ENCODE data around the gene MAGI1.

The MAGI1 gene

DNA sequence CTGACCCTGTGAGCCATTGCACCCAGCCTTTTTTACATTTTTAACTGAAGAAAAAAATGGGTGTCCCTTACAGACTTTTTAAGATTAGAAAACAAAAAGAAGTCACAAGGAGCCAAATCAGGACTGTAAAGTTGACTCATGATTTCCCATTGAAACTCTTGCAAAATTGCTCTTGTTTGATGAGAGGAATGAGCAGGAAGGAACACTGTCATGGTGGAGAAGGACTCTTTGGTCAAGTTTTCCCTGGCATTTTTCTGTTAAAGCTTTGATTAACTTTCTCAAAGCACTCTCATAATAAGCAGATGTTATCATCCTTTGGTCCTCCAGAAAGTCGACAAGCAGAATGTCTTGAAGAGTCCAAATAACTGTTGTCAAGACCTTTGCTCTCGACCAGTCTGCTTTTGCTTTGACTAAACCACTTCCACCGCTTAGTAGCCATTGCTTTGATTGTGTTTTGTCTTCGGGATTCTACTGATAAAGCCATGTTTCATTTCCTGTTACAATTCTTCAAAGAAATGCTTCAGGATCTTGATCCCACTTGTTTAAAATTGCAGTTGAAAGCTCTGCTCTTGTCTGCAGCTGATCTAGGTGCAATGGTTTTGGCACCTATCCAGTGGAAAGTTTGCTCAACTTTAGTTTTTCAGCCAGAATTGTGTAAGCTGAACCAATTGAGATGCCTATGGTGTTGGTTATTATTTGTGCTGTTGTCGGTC lies 369.4 kb downstream of the MAGI1 start:
- DNase-seq (ENCODE audit: low read depth): peak; percentile 64

- DNase-seq (ENCODE audit: low read depth): no peak
These were observed 370.8 kb downstream of the MAGI1 start for GRCh38 chr3:65667963-65668362.

- DNase-seq (ENCODE audit: low read depth): no peak
These were observed 372.1 kb downstream of the MAGI1 start for GRCh38 chr3:65666448-65667091.

GRCh38 chr3:65665915-65666314 lies 372.8 kb downstream of the MAGI1 start:
- DNase-seq (ENCODE audit: low read depth): no peak

GRCh38 chr3:65664931-65665330 lies 373.8 kb downstream of the MAGI1 start:
- DNase-seq (ENCODE audit: low read depth): no peak

DNA sequence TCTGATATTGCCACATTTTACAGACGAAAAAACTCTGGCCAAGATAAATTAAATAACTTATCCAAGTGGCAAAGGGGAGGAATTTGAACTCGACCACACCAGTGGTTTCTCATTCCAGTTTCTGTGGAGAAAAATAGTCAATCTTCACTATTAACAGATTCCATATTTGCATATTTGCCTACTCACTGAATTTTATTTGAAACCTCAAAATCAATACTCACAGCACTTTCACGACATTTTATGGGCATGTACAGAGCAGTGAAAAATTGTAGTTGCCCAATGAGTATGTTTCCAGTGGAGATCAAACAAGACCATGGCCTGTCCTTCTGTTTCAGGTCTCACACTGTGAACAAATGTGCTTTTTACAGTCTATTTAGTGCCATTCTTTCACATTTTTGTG lies 374.3 kb downstream of the MAGI1 start:
- no peak for DNase-seq (ENCODE audit: low read depth)

DNA sequence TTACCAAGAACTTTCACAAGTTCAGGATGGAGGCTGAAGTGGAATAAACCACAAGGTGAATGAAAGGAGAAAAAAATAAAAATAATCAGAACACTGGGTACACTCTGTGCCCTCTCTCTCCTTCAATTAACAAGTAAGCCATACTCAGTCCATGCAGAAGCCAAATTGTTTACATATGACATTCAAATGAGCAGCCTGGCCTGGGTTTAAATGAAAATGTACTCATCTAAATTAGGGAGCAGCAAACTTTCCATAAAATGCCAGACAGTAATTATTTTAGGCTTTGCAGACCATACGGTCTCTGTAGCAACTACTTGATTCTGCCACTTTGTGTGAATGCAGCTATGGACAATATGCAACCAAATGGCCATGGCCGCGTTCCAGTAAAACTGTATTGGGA lies 376.6 kb downstream of the MAGI1 start:
- DNase-seq (ENCODE audit: low read depth): no peak

DNA sequence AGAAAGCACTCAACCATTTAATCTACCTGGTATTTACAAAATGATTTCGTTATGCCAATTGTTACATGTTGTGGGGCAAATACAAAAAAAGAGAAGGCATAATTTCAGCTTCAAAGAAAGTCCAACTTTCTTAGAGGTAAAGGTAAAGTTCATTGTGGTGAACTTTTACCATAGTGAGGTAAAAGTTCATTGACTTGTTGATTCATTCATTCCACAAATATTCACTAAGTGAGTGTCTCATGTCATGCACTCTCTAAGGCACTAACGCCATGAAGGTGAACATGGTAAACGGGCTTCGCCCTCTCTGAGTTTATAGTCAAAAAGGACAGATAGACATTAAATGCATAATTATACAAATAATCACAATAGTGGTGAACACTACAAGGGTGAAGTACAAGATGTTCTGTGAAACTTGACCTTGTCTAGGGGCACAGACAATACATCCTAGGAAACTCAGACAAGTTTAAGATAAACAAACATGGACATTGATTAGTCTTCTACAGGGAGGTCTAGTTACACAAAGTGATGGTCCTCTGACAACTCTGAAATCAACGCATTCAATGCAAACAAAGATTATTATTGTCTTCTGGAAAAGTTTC lies 378.6 kb downstream of the MAGI1 start:
- DNase-seq (ENCODE audit: low read depth): no peak

GRCh38 chr3:65659396-65659795 lies 379.3 kb downstream of the MAGI1 start:
- DNase-seq (ENCODE audit: low read depth): no peak

DNA sequence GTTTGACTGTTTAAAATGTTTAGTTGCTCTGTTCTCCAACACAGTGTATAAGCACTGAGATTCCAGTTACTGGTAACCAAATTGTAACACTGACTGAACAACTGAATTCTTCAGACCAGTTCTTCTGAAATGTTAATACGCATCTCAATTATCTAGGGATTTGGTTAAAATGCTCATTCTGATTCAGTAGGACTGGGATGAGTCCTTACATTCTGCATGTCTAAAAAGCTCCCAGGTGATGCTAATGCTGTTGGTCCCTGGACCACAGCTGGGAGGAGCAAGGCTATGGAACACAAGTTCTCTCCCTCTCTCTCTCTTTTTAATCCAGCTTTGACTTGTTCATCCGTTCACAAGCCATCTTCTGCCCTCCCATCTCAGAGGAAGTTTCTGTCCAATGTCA lies 380.3 kb downstream of the MAGI1 start:
- no peak for DNase-seq (ENCODE audit: low read depth)

DNA sequence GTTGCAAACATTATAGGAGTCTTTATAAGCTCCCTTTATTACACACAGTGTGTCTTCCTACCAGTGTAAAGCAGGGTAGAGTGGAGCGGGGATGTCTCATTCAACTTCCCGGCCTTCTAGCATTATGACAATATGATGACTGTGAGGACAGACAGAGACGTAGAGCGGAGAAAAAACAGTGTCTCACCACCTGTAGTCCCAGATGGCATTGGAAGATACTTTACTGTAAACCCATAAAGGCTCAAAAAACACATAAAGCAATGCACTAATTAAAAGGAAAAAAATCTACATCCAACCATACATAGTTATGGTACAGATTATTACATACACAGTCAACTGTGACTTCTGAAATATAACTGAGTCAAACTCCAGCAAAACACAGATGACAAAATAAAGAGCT lies 383.7 kb downstream of the MAGI1 start:
- no peak for DNase-seq (ENCODE audit: low read depth)

- DNase-seq (ENCODE audit: low read depth): no peak
These were observed 385.0 kb downstream of the MAGI1 start for GRCh38 chr3:65653731-65654130.

GRCh38 chr3:65650247-65650646 lies 388.5 kb downstream of the MAGI1 start:
- no peak for DNase-seq (ENCODE audit: low read depth)

- no peak for DNase-seq (ENCODE audit: low read depth)
These were observed 391.3 kb downstream of the MAGI1 start for GRCh38 chr3:65647369-65647768.

DNA sequence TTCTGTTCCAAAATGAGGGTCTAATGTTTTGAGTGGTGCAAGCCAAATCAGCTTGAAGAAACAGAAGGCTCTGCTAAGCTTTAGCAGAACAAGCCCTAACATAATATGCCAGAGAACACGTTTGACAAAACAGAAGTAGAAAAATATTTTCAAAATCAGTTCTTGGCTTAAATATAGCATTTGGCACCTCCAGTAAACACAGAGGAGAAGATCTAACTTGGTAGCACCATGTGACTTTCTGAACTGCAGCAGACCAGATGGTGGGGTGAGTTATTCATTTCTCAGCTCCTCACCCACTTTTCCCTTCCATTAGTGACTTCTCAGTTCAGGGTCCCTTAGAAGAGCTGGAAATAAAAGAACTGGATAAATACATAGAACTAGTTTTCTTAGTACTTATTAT lies 395.8 kb downstream of the MAGI1 start:
- DNase-seq (ENCODE audit: low read depth): no peak

DNA sequence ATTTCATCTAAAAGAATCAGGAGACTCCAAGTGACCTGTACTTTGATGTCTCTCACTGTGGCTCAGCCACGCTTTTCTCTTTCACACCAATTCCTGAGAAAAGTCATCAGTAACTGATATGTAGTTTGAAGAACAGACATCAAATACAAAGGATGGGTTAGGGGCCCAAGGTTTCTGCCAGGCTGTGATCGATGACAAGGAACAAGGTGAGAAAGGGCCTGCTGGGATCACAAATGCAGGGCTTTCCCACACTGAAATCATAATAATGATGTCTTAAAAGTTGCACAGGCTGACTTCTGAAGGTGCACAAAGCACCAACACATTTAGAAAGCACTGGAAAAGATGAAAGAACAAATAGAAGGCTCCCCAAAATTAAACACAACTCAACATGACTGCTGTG lies 396.9 kb downstream of the MAGI1 start:
- no peak for DNase-seq (ENCODE audit: low read depth)

GRCh38 chr3:65641045-65641444 lies 397.7 kb downstream of the MAGI1 start:
- no peak for DNase-seq (ENCODE audit: low read depth)

GRCh38 chr3:65639444-65639843 lies 399.3 kb downstream of the MAGI1 start:
- DNase-seq (ENCODE audit: low read depth): no peak

DNA sequence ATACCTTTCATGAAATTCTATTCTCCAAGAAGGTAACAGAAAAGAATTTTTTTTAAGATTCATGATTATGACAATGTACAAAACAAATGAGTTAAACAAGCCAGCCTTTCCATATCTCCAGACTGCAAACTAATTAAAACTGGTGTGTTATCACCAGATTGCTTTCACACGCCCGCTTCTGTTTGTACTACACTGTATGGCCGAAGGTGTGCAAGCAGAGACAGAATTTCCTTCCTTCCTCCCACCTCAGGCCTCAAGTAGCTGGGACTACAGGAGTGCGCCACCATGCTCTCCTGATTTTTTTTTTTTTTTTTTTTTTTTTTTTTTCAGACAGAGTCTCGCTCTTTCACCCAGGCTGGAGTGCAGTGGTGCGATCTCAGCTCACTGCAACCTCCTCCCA lies 400.4 kb downstream of the MAGI1 start:
- DNase-seq (ENCODE audit: low read depth): no peak

DNA sequence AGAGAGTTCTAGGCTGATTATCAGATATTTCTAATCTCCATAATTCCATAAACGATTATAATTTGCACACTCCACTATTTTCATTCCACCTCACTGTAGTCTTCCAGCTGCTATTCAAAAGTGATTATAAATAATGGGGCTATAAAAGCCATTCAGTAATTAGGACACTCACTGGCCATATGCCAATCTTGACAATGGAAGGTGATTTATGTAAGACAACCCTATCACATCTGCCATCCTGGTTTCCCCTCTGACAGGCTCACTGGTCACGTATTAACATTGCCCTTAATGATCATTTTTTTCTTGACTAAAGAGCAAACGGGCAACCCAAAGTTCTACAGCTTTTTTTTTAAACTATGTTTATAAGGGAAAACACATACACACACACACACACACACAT lies 402.4 kb downstream of the MAGI1 start:
- no peak for DNase-seq (ENCODE audit: low read depth)

GRCh38 chr3:65635657-65636056 lies 403.1 kb downstream of the MAGI1 start:
- no peak for DNase-seq (ENCODE audit: low read depth)

DNA sequence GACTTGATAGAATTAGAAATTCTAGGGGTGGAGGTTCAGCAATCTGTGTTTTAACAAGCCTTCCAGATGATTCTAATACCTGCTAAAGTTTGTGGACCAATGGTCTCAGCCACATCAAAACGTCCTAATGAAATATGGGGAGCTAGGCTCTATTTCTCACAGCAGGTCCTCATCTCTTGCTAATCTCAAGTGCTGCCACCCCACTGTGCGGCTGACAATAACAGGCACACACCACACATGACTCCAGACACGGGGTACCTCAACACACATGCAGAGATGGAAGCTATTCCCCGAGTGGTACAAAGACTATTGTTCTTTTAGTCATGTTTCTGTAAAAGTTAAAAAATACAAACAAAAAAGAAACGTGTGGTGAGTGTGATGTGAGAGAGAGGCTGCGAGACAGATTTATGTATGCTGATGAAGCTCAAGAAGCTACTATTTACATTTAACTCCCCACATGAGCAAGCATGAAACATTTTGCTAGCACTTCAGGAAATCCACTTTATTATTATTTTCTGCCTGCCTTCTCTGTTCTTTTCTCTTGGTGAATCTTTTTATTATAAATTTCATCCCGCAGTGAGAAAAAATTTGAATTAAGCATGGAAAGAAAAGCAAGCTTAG lies 405.6 kb downstream of the MAGI1 start:
- no peak for DNase-seq (ENCODE audit: low read depth)

- DNase-seq (ENCODE audit: low read depth): no peak
These were observed 406.3 kb downstream of the MAGI1 start for GRCh38 chr3:65632414-65632813.

Data from fibroblast of gingiva (primary cell).